IMR-90 (cell line): ENCODE measurements around the gene GRIA3. TPM values are rescaled to one million over a fixed set of nuclear protein-coding genes. Genes with fewer than 3 reads are reported as not detected.

Source experiments
- ATAC-seq: fragments of 200-7000 bp; cut with Tn5 transposase; 2 replicates; pipeline ENCODE4 v1.9.1; 2020; ENCODE audit warnings: low read depth, mild to moderate bottlenecking, moderate library complexity
- BruUV-seq: library from RNA; stranded (reverse); fragments of 400-500 nt; replicated peaks from 2 replicates; lab custom pipeline; 2021; lab: Mats Ljungman, UMichigan
- CTCF ChIA-PET: fragments of 300-600 bp; formaldehyde crosslinking; extraction: SDS; loops from one replicate; lab custom pipeline; 2021; ENCODE audit warnings: antibody characterized with exemption; lab: Yijun Ruan, JAX
- POLR2A ChIA-PET: fragments of 300-600 bp; sonication (Branson Sonifier 250); formaldehyde crosslinking; loops from one replicate; lab custom pipeline; 2022; ENCODE audit warnings: antibody characterized with exemption; ENCODE audit not compliant: unreplicated experiment; lab: Charles Lee
- DNase-seq: peaks from one replicate; pipeline ENCODE4 v3.0.0; 2013
- H2AFZ ChIP-seq: replicated peaks from 2 replicates; pipeline ENCODE3; 2013; ENCODE audit warnings: low read length, mild to moderate bottlenecking; ENCODE audit not compliant: poor library complexity
- H2AK5ac ChIP-seq: 2 replicates; pipeline ENCODE4 v1.6.1; 2013; ENCODE audit warnings: low read depth, low read length, inconsistent platforms
- H2AK9ac ChIP-seq: replicated peaks from 2 replicates; pipeline ENCODE3; 2013; ENCODE audit warnings: mild to moderate bottlenecking, low read depth, low read length, moderate library complexity; ENCODE audit not compliant: poor library complexity
- H2BK120ac ChIP-seq: 2 replicates; pipeline ENCODE4 v1.6.1; 2013; ENCODE audit warnings: low read depth, low read length, inconsistent platforms
- H2BK15ac ChIP-seq: 3 replicates; pipeline ENCODE4 v1.6.1; 2013; ENCODE audit warnings: low read depth, low read length, inconsistent platforms
- H2BK20ac ChIP-seq: 2 replicates; pipeline ENCODE4 v1.6.1; 2013; ENCODE audit warnings: low read depth, mild to moderate bottlenecking, inconsistent platforms, low read length, moderate library complexity
- H2BK5ac ChIP-seq: 2 replicates; pipeline ENCODE4 v1.6.1; 2013; ENCODE audit warnings: mild to moderate bottlenecking, low read depth, low read length, inconsistent platforms; ENCODE audit not compliant: poor library complexity, severe bottlenecking
- H3K14ac ChIP-seq: replicated peaks from 2 replicates; pipeline ENCODE4 v1.6.1; 2013; ENCODE audit warnings: low read depth, low read length, inconsistent platforms
- H3K18ac ChIP-seq: 2 replicates; pipeline ENCODE4 v1.6.1; 2013; ENCODE audit warnings: low read depth, low read length, control low read depth
- H3K23ac ChIP-seq: 2 replicates; pipeline ENCODE4 v1.6.1; 2013; ENCODE audit warnings: low read depth, low read length, inconsistent platforms
- H3K27ac ChIP-seq: 2 replicates; pipeline ENCODE4 v1.5.1; 2013; ENCODE audit warnings: mild to moderate bottlenecking, control low read depth, low read length; ENCODE audit not compliant: insufficient read depth
- H3K27me3 ChIP-seq: 2 replicates; pipeline ENCODE4 v1.6.1; 2013; ENCODE audit warnings: low read length; ENCODE audit not compliant: control insufficient read depth, insufficient read depth
- H3K36me3 ChIP-seq: 2 replicates; pipeline ENCODE4 v1.6.1; 2013; ENCODE audit warnings: low read length, mixed read lengths; ENCODE audit not compliant: control insufficient read depth, insufficient read depth
- H3K4ac ChIP-seq: 2 replicates; pipeline ENCODE4 v1.6.1; 2013; ENCODE audit warnings: low read depth, low read length, inconsistent platforms
- H3K4me1 ChIP-seq: 2 replicates; pipeline ENCODE4 v1.6.1; 2013; ENCODE audit warnings: low read length, mixed read lengths; ENCODE audit not compliant: control insufficient read depth, insufficient read depth
- H3K4me2 ChIP-seq: 2 replicates; pipeline ENCODE4 v1.6.1; 2013; ENCODE audit warnings: low read depth, mild to moderate bottlenecking, control low read depth, low read length, moderate library complexity
- H3K4me3 ChIP-seq: 2 replicates; pipeline ENCODE4 v1.5.1; 2013; ENCODE audit warnings: low read depth, mild to moderate bottlenecking, control low read depth, low read length, moderate library complexity; ENCODE audit not compliant: insufficient read depth
- H3K56ac ChIP-seq: 2 replicates; pipeline ENCODE4 v1.6.1; 2013; ENCODE audit warnings: low read length, inconsistent platforms; ENCODE audit not compliant: insufficient read depth; ENCODE audit errors: extremely low read depth
- H3K79me1 ChIP-seq, 2 experiments: 2 replicates each; pipeline ENCODE4 v1.6.1; 2013; ENCODE audit warnings: low read length in 2 of 2, inconsistent platforms in 1 of 2, low read depth in 1 of 2
- H3K9ac ChIP-seq: 2 replicates; pipeline ENCODE4 v1.6.1; 2013; ENCODE audit warnings: low read depth, low read length, control low read depth
- H3K9me1 ChIP-seq: 2 replicates; pipeline ENCODE4 v1.6.1; 2013; ENCODE audit warnings: low read length, inconsistent platforms; ENCODE audit not compliant: insufficient read depth
- H3K9me3 ChIP-seq: 2 replicates; pipeline ENCODE4 v1.6.1; 2013; ENCODE audit warnings: low read length; ENCODE audit not compliant: control insufficient read depth, insufficient read depth
- H4K20me1 ChIP-seq: 2 replicates; pipeline ENCODE4 v1.6.1; 2013; ENCODE audit warnings: low read length, inconsistent platforms; ENCODE audit not compliant: insufficient read depth
- H4K5ac ChIP-seq: 2 replicates; pipeline ENCODE4 v1.6.1; 2013; ENCODE audit warnings: mild to moderate bottlenecking, low read depth, low read length, control low read depth
- H4K8ac ChIP-seq, 2 experiments: 2 replicates each; pipeline ENCODE4 v1.6.1; 2013; ENCODE audit warnings: low read depth in 2 of 2, low read length in 2 of 2, control low read depth in 1 of 2, inconsistent platforms in 1 of 2
- H4K91ac ChIP-seq: 2 replicates; pipeline ENCODE4 v1.6.1; 2013; ENCODE audit warnings: low read depth, low read length, inconsistent platforms; ENCODE audit not compliant: insufficient read depth
- BHLHE40 ChIP-seq: fragments of 150-350 bp; IDR thresholded peaks from 2 replicates; pipeline ENCODE4 v1.6.1; 2016; ENCODE audit warnings: mild to moderate bottlenecking, low read depth, low read length
- CEBPB ChIP-seq: IDR thresholded peaks from 2 replicates; pipeline ENCODE4 v1.6.1; 2012; ENCODE audit warnings: low read depth, low read length, improper control_type of control experiment
- CHD1 ChIP-seq: IDR thresholded peaks from 2 replicates; pipeline ENCODE4 v1.6.1; 2012; ENCODE audit warnings: low read depth, low read length, improper control_type of control experiment
- CTCF ChIP-seq: conservative IDR thresholded peaks from 2 replicates; pipeline ENCODE4 v1.5.1; 2012; ENCODE audit warnings: mild to moderate bottlenecking, low read depth, low read length, improper control_type of control experiment
- ELK1 ChIP-seq: fragments of 150-350 bp; IDR thresholded peaks from 2 replicates; pipeline ENCODE4 v1.6.1; 2016; ENCODE audit warnings: low read depth, mild to moderate bottlenecking, low read length, moderate library complexity, borderline replicate concordance
- FOS ChIP-seq: fragments of 150-350 bp; IDR thresholded peaks from 2 replicates; pipeline ENCODE4 v1.6.1; 2016; ENCODE audit warnings: low read depth, low read length
- MAFK ChIP-seq: IDR thresholded peaks from 2 replicates; pipeline ENCODE4 v1.6.1; 2012; ENCODE audit warnings: low read depth, low read length, improper control_type of control experiment
- MAZ ChIP-seq: IDR thresholded peaks from 2 replicates; pipeline ENCODE4 v1.6.1; 2012; ENCODE audit warnings: low read depth, mild to moderate bottlenecking, low read length, improper control_type of control experiment, moderate library complexity, borderline replicate concordance
- MXI1 ChIP-seq: IDR thresholded peaks from 2 replicates; pipeline ENCODE4 v1.6.1; 2012; ENCODE audit warnings: low read depth, mild to moderate bottlenecking, low read length, moderate library complexity, borderline replicate concordance
- NFE2L2 ChIP-seq: fragments of 150-350 bp; IDR thresholded peaks from 2 replicates; pipeline ENCODE4 v1.6.1; 2016; ENCODE audit warnings: low read depth, mild to moderate bottlenecking, low read length
- POLR2A ChIP-seq: IDR thresholded peaks from 2 replicates; pipeline ENCODE4 v1.6.1; 2012; ENCODE audit warnings: mild to moderate bottlenecking, low read depth, low read length
- RAD21 ChIP-seq: IDR thresholded peaks from 2 replicates; pipeline ENCODE4 v1.6.1; 2012; ENCODE audit warnings: low read length, improper control_type of control experiment
- RCOR1 ChIP-seq: IDR thresholded peaks from 2 replicates; pipeline ENCODE4 v1.6.1; 2012; ENCODE audit warnings: mild to moderate bottlenecking, low read length, improper control_type of control experiment; ENCODE audit not compliant: insufficient replicate concordance
- RFX5 ChIP-seq: IDR thresholded peaks from 2 replicates; pipeline ENCODE4 v1.8.0; 2012; ENCODE audit warnings: low read depth, mild to moderate bottlenecking, low read length, moderate library complexity
- SMC3 ChIP-seq: fragments of 150-350 bp; IDR thresholded peaks from 2 replicates; pipeline ENCODE4 v1.6.1; 2016; ENCODE audit warnings: low read depth, mild to moderate bottlenecking, antibody characterized with exemption, low read length, moderate library complexity
- WGBS, 2 experiments: methylation state at CpG; one replicate each; pipeline versions ENCODE4 v1.1.5 to v1.1.7; 2013; ENCODE audit warnings: missing lambda C conversion rate in 2 of 2; ENCODE audit not compliant: insufficient read length in 1 of 2; ENCODE audit errors: extremely low coverage in 2 of 2; 5-methylcytosine and 5-hydroxymethylcytosine counted together
- dilution Hi-C: fragments of 300-500 bp; cut with HindIII; formaldehyde crosslinking; loops from one replicate; pipeline ENCODE4 v1.14.3; 2018; ENCODE audit warnings: low sequenced_read_pairs; ENCODE audit not compliant: unreplicated experiment
- in situ Hi-C: fragments of 300-500 bp; cut with MboI; formaldehyde crosslinking; loops from 3 replicates; pipeline ENCODE4 v1.14.3; 2019; ENCODE audit warnings: low sequenced_read_pairs, inconsistent platforms, mixed read lengths
- intact Hi-C: fragments of 100-400 bp; cut with micrococcal nuclease; formaldehyde crosslinking; loops from 2 replicates; pipeline ENCODE4 v1.10.0; 2022
- polyA plus RNA-seq, 3 experiments: library from polyadenylated mRNA; depleted of rRNA; stranded (reverse); fragments of >200 nt; gene quantifications; 2 replicates each; pipeline ENCODE4 v1.2.3, GENCODE V29; 2012; ENCODE audit warnings: low replicate concordance in 1 of 3
- total RNA-seq: library from RNA; depleted of rRNA; stranded (reverse); fragments of >200 nt; gene quantifications from 2 replicates; pipeline ENCODE4 v1.2.3, GENCODE V29; 2012
- TF ChIP-seq, protein P1 (sequence below): fragments of 150-350 bp; IDR thresholded peaks from 2 replicates; pipeline ENCODE4 v1.6.1; 2017; ENCODE audit warnings: mild to moderate bottlenecking, antibody characterized with exemption, low read length, low read depth

The GRIA3 gene
- total and polyA plus RNA-seq, 2 of the 4 experiments (the other 2 are of a cell fraction), result not detected

GRCh38 chrX:123336666-123337065, 152.6 kb downstream of the GRIA3 start:
- no TSS peak for BruUV-seq
- H4K91ac ChIP-seq, result no peak overlapping the region
- dilution Hi-C loops (no loop called here), intact Hi-C loops (no loop called here), in situ Hi-C loops (no loop called here)
- H3K9ac ChIP-seq, result no peak overlapping the region
- H2BK120ac ChIP-seq, result no peak overlapping the region
- TF ChIP-seq, protein P1, sequence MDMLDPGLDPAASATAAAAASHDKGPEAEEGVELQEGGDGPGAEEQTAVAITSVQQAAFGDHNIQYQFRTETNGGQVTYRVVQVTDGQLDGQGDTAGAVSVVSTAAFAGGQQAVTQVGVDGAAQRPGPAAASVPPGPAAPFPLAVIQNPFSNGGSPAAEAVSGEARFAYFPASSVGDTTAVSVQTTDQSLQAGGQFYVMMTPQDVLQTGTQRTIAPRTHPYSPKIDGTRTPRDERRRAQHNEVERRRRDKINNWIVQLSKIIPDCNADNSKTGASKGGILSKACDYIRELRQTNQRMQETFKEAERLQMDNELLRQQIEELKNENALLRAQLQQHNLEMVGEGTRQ, result no peak
- TF ChIP-seq FOS (no peak), SMC3 (no peak), BHLHE40 (no peak), CHD1 (no peak), RFX5 (no peak), RCOR1 (no peak), MAZ (no peak), NFE2L2 (no peak), CEBPB (no peak), ELK1 (no peak), MXI1 (no peak), MAFK (no peak), RAD21 (no peak), POLR2A (no peak), CTCF (no peak)
- H2BK15ac ChIP-seq, result no peak overlapping the region
- no peak overlapping the region for H3K27ac ChIP-seq
- H2AK5ac ChIP-seq, result no peak overlapping the region
- no peaks in the 10 kb centered on the region for H4K20me1 ChIP-seq
- H2AFZ ChIP-seq, result no peak overlapping the region
- no peaks in the 10 kb centered on the region for H3K27me3 ChIP-seq
- H3K23ac ChIP-seq, result no peak overlapping the region
- H2BK5ac ChIP-seq, result no peak overlapping the region
- no peaks in the 10 kb centered on the region for H3K36me3 ChIP-seq
- POLR2A ChIA-PET, result no interaction called here
- H4K8ac ChIP-seq, result no peak overlapping the region
- no peaks in the 10 kb centered on the region for H3K4me1 ChIP-seq
- no peak overlapping the region for H2AK9ac ChIP-seq
- no peak overlapping the region for H4K5ac ChIP-seq
- H3K18ac ChIP-seq, result no peak overlapping the region
- no peak overlapping the region for H3K14ac ChIP-seq
- no peaks in the 10 kb centered on the region for H3K79me1 ChIP-seq
- no peak overlapping the region for H3K4me3 ChIP-seq
- no peak overlapping the region for H3K4me2 ChIP-seq
- DNase-seq, result no peak
- no peak overlapping the region for H2BK20ac ChIP-seq
- no peak overlapping the region for H3K56ac ChIP-seq
- WGBS, 2 experiments, result no CpG with 5 or more reads among the region's 1 CpG
- CTCF ChIA-PET, result no interaction called here
- no peak overlapping the region for H3K4ac ChIP-seq
- ATAC-seq, result no peak
- no peaks in the 10 kb centered on the region for H3K9me3 ChIP-seq
- H3K9me1 ChIP-seq, result no peaks in the 10 kb centered on the region
